NCI-H1417 (cell line): ENCODE results near the gene RPS17.

Experiments
- DNase-seq, 3 experiments: peaks; one replicate each; lab custom pipeline; 2025; lab: John Stamatoyannopoulos, UW

RPS17 gene

GRCh38 chr15:82540055-82540983 lies at the start of gene RPS17:
Gene RPS17 (minus strand): TSS chr15:82540457. CDS start chr15:82540428, 29 bp downstream.
- no peak for DNase-seq

- no peak for DNase-seq
Measured at GRCh38 chr15:82587805-82588204, 47.5 kb upstream of the RPS17 start.

GRCh38 chr15:82585072-82585471 lies 44.8 kb upstream of the RPS17 start:
- no peak for DNase-seq

- no peak for DNase-seq
Measured at GRCh38 chr15:82580713-82581112, 40.5 kb upstream of the RPS17 start.

GRCh38 chr15:82575335-82575734 lies 35.1 kb upstream of the RPS17 start:
- DNase-seq: no peak

- no peak for DNase-seq
Measured at GRCh38 chr15:82572986-82573385, 32.7 kb upstream of the RPS17 start.

GRCh38 chr15:82572311-82572710 lies 32.1 kb upstream of the RPS17 start:
- DNase-seq: no peak

- DNase-seq: peak in 2 of 3 experiments; percentile 10 to 40
Measured at GRCh38 chr15:82571722-82572222, 31.5 kb upstream of the RPS17 start.

- DNase-seq: no peak
Measured at GRCh38 chr15:82570721-82571508, 30.7 kb upstream of the RPS17 start.

GRCh38 chr15:82569834-82570233 lies 29.6 kb upstream of the RPS17 start:
- no peak for DNase-seq

- no peak for DNase-seq
Measured at GRCh38 chr15:82568986-82569385, 28.7 kb upstream of the RPS17 start.

- DNase-seq: no peak
Measured at GRCh38 chr15:82567661-82568060, 27.4 kb upstream of the RPS17 start.

- no peak for DNase-seq
Measured at GRCh38 chr15:82566690-82567089, 26.4 kb upstream of the RPS17 start.

GRCh38 chr15:82558502-82558901 lies 18.2 kb upstream of the RPS17 start:
- DNase-seq: no peak

- DNase-seq: no peak
Measured at GRCh38 chr15:82556315-82557035, 16.2 kb upstream of the RPS17 start.

- DNase-seq: no peak
Measured at GRCh38 chr15:82554849-82555248, 14.6 kb upstream of the RPS17 start.

- no peak for DNase-seq
Measured at GRCh38 chr15:82554351-82554750, 14.1 kb upstream of the RPS17 start.

- DNase-seq: no peak
Measured at GRCh38 chr15:82553846-82554245, 13.6 kb upstream of the RPS17 start.

GRCh38 chr15:82552861-82553260 lies 12.6 kb upstream of the RPS17 start:
- DNase-seq: no peak

GRCh38 chr15:82551646-82552247 lies 11.5 kb upstream of the RPS17 start:
- no peak for DNase-seq

- no peak for DNase-seq
Measured at GRCh38 chr15:82549199-82549665, 9.0 kb upstream of the RPS17 start.

GRCh38 chr15:82548700-82549099 lies 8.4 kb upstream of the RPS17 start:
- DNase-seq: no peak
